Mononuclear cell (primary cell): ENCODE results near the gene EXOC8. TPM values are rescaled to one million over a fixed set of nuclear protein-coding genes. Genes with fewer than 3 reads are reported as not detected.
A peak's percentile ranks its signal among the peaks of the same experiment; 100 is the strongest.

Experiments
- H3K27me3 ChIP-seq: 2 replicates; pipeline ENCODE4 v1.6.0; 2011; ENCODE audit warnings: low read length, control low read depth; ENCODE audit not compliant: insufficient read depth
- H3K4me1 ChIP-seq: 2 replicates; pipeline ENCODE4 v1.5.1; 2011; ENCODE audit warnings: mild to moderate bottlenecking, low read length, control low read depth; ENCODE audit not compliant: insufficient read depth
- H3K4me3 ChIP-seq: 2 replicates; pipeline ENCODE4 v1.5.1; 2011; ENCODE audit warnings: mild to moderate bottlenecking, low read length, moderate library complexity
- H3K9me3 ChIP-seq: 2 replicates; pipeline ENCODE4 v1.5.1; 2011; ENCODE audit warnings: low read depth, mild to moderate bottlenecking, control low read depth, low read length
- total RNA-seq: library from RNA; depleted of rRNA; stranded (reverse); fragments of >200 nt; gene quantifications from one replicate; pipeline ENCODE4 v1.2.3, GENCODE V29; 2012

The EXOC8 gene, protein sequence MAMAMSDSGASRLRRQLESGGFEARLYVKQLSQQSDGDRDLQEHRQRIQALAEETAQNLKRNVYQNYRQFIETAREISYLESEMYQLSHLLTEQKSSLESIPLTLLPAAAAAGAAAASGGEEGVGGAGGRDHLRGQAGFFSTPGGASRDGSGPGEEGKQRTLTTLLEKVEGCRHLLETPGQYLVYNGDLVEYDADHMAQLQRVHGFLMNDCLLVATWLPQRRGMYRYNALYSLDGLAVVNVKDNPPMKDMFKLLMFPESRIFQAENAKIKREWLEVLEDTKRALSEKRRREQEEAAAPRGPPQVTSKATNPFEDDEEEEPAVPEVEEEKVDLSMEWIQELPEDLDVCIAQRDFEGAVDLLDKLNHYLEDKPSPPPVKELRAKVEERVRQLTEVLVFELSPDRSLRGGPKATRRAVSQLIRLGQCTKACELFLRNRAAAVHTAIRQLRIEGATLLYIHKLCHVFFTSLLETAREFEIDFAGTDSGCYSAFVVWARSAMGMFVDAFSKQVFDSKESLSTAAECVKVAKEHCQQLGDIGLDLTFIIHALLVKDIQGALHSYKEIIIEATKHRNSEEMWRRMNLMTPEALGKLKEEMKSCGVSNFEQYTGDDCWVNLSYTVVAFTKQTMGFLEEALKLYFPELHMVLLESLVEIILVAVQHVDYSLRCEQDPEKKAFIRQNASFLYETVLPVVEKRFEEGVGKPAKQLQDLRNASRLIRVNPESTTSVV
- total RNA-seq = 49.6 TPM

DNA sequence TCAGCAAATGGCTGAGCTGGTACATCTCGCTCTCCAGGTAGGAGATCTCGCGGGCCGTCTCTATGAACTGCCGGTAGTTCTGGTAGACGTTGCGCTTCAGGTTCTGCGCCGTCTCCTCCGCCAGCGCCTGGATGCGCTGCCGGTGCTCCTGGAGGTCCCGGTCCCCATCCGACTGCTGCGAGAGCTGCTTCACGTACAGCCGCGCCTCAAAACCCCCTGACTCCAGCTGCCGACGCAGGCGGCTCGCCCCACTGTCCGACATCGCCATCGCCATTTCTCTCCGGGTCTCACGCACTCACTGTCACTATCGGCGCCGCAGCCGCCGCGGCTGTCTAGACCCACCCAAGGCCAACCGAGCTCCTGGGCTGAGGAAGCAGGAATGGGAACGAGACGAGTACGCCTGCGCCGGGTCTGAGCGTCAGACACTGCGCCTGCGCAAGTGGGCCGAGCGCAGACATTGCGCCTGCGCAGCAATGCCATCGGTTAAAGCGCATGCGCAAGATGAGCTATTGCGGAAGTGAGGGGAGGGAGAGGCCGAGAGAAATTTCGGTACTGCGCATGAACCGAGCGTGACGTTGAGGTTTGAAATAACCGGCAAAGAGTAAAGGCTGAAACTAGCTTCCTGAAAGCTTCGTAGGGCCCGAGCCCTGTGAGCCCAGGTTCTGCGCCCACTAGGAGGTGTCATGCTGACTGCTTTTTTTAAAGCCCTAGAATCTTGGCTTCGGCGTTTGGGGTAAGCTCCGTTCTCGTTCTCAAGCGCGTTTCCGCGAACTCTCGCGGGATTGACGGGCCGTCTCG, at the start of gene EXOC8:
EXOC8 (minus strand) TSS at position 381 of the 798 bp plus-strand sequence; CDS start at position 274, 107 bp downstream.
- Histone ChIP-seq H3K9me3 (no peaks in the 10 kb centered on the region), H3K27me3 (no peaks in the 10 kb centered on the region), H3K4me3 (peak within 1 kb of the TSS; percentile 94), H3K4me1 (peaks cover 49% of the 10 kb centered on the region)

- H3K9me3 ChIP-seq = no peaks in the 10 kb centered on the region
- H3K27me3 ChIP-seq = no peaks in the 10 kb centered on the region
- H3K4me1 ChIP-seq = peaks cover 27% of the 10 kb centered on the region
- H3K4me3 ChIP-seq = no peak overlapping the region
These were observed 48.8 kb upstream of the EXOC8 start for GRCh38 chr1:231386466-231386865.

DNA sequence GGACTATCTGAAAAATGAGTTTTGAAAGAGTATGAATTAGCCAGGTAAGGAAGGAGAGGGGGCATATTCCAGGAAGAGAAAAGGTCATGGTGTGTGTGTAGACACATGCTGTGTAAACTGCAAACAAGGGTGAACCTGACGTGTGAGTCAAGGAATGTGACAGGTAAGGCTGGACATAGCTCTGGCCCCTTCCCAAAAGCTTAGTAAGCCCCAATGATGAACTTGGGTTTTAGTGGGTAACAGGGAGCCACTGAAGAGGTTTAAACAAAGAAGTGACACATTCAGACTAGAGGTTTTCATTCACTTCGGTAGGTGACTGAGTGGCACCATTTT, 47.7 kb upstream of the EXOC8 start:
- H3K4me1 ChIP-seq = peaks cover 20% of the 10 kb centered on the region
- H3K4me3 ChIP-seq = no peak overlapping the region
- no peaks in the 10 kb centered on the region for H3K9me3 ChIP-seq
- no peaks in the 10 kb centered on the region for H3K27me3 ChIP-seq

GRCh38 chr1:231384696-231385415, 47.2 kb upstream of the EXOC8 start:
- no peaks in the 10 kb centered on the region for H3K9me3 ChIP-seq
- peaks cover 20% of the 10 kb centered on the region for H3K4me1 ChIP-seq
- no peak overlapping the region for H3K4me3 ChIP-seq
- H3K27me3 ChIP-seq = no peaks in the 10 kb centered on the region

DNA sequence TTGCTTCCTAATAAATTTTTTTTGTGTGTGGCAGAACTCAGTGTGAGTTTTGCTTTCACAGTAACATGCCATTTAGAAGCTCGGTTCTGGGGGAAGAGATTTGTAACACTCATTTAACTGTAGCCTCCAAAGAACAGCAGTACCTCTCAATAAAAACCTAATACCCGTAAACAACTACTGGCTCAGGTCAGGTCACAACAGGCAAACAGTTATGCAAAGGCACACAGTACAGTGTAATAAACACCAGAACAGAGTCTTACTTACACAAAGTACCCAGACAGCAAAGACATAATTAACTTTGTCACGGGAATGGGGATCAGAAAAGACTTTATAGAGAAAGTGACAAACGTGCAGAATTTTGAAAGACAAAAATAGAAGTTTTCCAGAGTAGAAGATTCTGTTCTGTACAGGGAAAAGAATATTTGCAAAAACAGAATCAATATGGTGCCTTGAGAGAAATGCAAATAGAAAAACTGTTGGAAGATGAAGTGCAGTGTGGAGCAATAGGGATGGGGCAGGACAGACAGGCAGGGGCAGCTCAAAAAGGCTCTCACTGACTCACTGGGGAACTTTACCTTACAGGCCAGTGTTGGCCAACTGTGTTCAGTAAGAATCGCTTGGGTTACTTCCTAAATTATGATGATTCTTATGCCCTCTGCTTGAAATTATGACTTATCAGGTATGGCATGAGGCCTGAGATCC, 45.7 kb upstream of the EXOC8 start:
- Histone ChIP-seq H3K27me3 (no peaks in the 10 kb centered on the region), H3K4me1 (peaks cover 13% of the 10 kb centered on the region), H3K4me3 (no peak overlapping the region), H3K9me3 (no peaks in the 10 kb centered on the region)

- no peaks in the 10 kb centered on the region for H3K9me3 ChIP-seq
- H3K4me3 ChIP-seq = no peak overlapping the region
- H3K27me3 ChIP-seq = no peaks in the 10 kb centered on the region
- H3K4me1 ChIP-seq = peaks cover 14% of the 10 kb centered on the region
These were observed 44.8 kb upstream of the EXOC8 start for GRCh38 chr1:231382426-231382825.

- H3K4me3 ChIP-seq = no peak overlapping the region
- H3K4me1 ChIP-seq = peaks cover 20% of the 10 kb centered on the region
- no peaks in the 10 kb centered on the region for H3K27me3 ChIP-seq
These were observed 44.1 kb upstream of the EXOC8 start for GRCh38 chr1:231381729-231382128.

DNA sequence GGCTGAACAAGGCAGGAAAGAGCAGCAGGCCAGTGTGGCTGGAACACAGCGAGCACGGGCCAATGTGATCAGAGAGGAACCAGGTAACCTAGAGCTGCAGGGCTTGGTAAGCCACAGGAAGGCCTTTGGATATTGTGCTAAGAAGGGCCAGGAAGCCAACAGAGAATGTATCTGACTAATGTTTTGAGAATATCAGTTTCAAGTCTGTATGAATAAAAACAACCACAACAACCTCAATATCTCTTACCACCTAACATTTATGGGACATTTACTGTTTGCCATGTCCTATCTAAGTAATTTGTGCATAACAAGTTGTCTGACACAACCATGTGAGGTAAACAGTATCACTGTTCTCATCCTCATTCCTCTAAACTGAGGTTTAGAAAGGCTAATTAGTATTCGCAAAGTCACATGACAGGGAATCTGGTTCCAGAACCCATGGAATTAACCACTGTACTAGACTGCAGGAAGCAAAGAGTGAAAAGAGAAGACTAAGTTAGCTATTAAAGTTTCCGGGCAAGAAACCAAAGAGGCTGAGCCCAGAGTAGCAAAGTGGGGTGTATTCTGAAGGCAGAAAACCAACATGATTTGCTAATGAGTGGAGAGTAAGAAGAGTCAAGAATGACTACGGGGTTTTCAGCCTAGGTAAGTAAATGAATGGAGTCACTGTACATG, 39.4 kb upstream of the EXOC8 start:
- Histone ChIP-seq H3K27me3 (no peaks in the 10 kb centered on the region), H3K4me1 (peaks cover 18% of the 10 kb centered on the region), H3K4me3 (no peak overlapping the region), H3K9me3 (no peaks in the 10 kb centered on the region)

More at GRCh38 chr1:231381729-231382128, 44.1 kb upstream of the EXOC8 start:
- no peaks in the 10 kb centered on the region for H3K9me3 ChIP-seq

- Histone ChIP-seq H3K27me3 (no peaks in the 10 kb centered on the region), H3K4me3 (no peak overlapping the region), H3K4me1 (peaks cover 18% of the 10 kb centered on the region), H3K9me3 (no peaks in the 10 kb centered on the region)
These were observed 38.4 kb upstream of the EXOC8 start for GRCh38 chr1:231376101-231376500.

GRCh38 chr1:231374394-231374793, 36.7 kb upstream of the EXOC8 start:
- no peaks in the 10 kb centered on the region for H3K9me3 ChIP-seq
- H3K27me3 ChIP-seq = no peaks in the 10 kb centered on the region
- no peak overlapping the region for H3K4me3 ChIP-seq
- peaks cover 18% of the 10 kb centered on the region for H3K4me1 ChIP-seq

DNA sequence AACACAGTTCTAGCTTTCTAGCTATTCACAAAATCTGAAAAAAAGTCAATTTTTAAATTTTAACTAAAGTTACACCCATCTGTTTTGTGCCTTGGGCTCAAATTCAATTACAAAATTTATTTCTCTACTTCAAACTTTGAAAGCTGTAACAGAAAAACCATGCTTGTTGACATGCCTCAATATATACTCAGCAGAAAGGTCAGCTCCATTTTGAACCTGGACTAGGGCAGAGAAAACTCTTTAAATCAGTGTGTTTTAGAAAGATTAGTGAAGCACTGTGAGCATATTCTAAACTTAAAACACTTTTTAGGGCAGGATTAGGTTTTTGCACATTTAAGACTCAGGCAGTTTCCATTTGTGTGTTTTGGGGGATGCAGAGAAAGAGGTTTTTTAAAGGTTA, 34.8 kb upstream of the EXOC8 start:
- Histone ChIP-seq H3K9me3 (no peaks in the 10 kb centered on the region), H3K4me3 (no peak overlapping the region)

DNA sequence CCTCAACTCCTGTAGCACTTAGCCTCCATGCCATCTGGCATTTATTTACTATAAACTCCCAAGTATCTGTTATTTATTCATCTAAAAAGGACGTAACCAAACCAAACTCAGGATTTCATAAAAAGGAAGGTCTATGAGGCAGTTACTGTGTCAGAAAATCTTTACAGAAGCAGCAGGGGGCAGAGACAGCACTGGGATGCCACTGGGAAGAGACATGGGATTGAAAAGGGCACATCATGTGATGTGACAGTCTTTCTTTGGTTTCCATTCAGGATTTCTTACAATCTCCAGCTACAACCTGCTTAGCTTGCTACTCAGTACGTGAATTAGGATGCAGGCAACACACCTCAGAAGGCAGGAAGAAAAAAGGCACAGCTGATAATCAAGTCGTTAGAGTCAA, 31.6 kb upstream of the EXOC8 start:
- no peaks in the 10 kb centered on the region for H3K9me3 ChIP-seq
- H3K4me1 ChIP-seq = no peaks in the 10 kb centered on the region
- H3K27me3 ChIP-seq = no peaks in the 10 kb centered on the region
- no peak overlapping the region for H3K4me3 ChIP-seq

More for the DNA sequence above, 34.8 kb upstream of the EXOC8 start:
- Histone ChIP-seq H3K27me3 (no peaks in the 10 kb centered on the region), H3K4me1 (peaks cover 13% of the 10 kb centered on the region)

DNA sequence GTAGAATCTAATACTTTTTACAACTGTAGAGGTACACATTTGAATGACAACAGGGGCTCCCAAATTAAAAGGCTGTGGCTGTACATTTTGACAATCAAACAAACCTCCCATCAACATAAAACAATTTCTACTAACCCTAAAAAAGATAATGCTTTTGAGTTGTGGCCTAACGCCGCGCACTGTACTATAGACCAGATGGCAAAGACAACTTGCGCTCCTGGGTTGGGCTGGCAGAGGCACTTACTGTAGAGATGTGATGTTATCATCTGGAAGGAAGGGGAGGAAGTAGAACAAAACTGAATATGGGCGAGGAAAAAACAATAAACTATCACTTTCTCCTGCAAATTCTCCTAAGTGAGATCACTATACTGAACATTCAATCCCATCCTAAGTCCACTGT, 26.5 kb upstream of the EXOC8 start:
- Histone ChIP-seq H3K4me3 (no peak overlapping the region), H3K9me3 (no peaks in the 10 kb centered on the region), H3K27me3 (no peaks in the 10 kb centered on the region), H3K4me1 (peaks cover 2% of the 10 kb centered on the region)

DNA sequence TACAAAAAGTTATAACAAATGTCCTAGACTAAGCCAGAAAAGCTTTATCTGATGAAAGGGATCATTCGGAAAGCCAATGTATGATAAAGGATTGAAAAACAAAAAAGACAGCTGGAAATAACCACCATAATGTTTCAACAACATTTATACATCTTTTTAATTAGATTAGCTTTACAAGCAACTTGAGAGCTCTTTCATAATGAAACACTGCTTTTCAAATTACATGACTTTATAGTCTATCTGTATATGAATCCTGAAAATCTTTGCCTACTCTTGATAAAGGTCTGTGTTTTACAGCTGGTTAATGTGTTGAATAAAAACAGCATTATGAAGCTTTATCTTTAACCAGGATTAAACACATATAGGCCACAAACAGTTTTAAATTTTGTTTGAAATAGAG, 26.0 kb upstream of the EXOC8 start:
- Histone ChIP-seq H3K4me1 (peaks cover 4% of the 10 kb centered on the region), H3K27me3 (no peaks in the 10 kb centered on the region), H3K9me3 (no peaks in the 10 kb centered on the region), H3K4me3 (no peak overlapping the region)
